Medulla oblongata (tissue), 1 donor: ENCODE measurements around the gene GGN.
A peak's percentile ranks its signal among the peaks of the same experiment; 100 is the strongest.
"Not testable (repeated sequence)": the region's sequence is repeated elsewhere in the genome, so short reads cannot be mapped to it uniquely, and the experiment has no call there.

Experiments used
- DNase-seq: peaks from one replicate; pipeline ENCODE4 v3.0.0-alpha.2; 2015; ENCODE audit errors: extremely low spot score

GGN gene

DNA sequence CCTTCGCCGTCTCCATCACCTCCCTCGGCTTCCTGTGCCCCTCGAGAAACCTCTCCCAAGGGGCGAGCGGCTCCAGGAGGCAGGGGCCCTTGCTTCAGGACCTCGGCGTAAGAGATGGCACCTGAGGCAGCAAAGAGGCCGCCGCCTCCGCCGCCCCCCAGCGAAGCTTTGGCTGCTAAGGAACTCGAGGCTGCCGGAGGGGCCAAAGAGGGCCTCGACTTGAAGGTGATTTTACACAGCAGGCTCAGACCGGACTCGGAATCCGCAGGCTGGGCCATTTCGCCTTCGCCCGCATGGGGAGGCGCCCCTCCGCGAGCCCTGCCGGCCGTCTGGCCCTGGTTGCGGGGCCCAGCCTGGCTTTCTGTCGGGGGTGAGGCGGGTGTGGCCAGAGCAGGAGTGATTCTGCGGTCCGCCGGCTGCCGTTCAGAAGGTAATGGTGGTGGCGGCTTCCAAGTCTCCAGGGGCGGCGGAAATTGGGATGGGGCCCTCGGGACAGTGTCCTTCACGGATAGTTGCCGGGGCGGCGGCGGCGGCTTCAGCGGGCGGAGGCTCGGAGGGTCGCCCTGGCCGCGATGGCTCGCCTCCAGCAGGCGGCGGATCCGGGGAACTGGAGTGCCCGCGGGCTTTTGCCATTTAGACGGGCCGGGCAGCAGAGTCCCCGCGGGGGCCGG, 1.4 kb downstream of the GGN start:
- DNase-seq, result no peak

DNA sequence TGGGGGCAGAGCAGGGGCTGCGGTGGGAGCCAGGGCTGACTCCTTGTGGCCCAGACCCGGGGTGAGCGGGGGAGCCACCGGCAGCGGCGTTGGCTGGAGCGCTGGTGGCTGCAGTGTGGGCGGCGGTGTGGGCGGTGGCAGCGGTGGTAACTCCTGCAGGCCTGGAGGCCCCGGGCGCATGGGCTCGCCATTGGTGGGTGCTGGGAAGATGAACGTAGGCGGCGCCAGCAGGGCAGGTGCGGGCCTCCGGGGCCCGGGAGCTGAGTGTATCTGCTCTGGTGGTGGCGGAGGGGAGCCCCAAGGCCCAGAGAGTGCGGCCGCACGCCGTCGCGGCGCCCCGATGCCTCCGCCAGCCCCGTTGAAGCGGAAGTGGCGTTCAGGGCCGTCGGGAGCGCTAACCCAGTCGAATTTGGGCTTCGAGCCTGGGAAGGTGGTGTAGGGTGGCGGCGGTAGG, 2.0 kb downstream of the GGN start:
- no peak for DNase-seq

DNA sequence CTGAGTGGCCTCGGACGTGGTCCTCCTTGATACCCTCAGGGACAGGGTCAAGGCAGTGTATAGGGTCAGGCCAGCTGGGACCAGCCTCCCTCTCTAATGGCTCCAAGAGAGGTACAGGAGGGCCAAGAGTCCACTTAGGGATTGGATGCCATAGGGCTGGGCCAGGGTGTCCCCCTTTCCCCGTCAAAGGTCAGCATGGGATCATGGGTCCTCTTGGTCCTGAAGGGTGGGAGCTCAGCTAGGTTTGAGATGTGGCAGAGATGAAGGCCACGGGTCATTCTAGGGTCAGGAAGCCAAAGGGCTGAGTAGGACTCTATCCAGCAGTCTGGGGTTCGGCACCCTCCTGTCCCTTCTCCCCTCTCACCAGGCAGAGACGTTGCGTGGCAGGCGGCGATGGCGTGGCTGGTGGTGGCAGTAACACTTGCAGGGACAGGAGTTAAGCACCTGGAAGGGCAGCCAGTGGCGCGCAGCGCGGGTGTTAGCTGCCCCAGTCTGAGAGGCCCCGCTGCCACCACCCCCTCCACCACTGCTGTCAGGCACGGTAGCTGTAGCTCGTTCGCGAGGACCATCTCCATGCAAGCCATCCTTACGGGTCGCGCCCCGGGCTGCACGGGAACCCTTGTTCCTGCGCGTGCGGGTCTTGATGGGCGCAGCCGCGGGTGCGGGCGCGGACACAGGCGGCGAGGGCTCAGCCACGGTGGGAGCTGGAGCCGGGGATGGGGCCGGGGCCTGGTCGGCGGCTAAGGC, 2.6 kb downstream of the GGN start:
- no peak for DNase-seq

DNA sequence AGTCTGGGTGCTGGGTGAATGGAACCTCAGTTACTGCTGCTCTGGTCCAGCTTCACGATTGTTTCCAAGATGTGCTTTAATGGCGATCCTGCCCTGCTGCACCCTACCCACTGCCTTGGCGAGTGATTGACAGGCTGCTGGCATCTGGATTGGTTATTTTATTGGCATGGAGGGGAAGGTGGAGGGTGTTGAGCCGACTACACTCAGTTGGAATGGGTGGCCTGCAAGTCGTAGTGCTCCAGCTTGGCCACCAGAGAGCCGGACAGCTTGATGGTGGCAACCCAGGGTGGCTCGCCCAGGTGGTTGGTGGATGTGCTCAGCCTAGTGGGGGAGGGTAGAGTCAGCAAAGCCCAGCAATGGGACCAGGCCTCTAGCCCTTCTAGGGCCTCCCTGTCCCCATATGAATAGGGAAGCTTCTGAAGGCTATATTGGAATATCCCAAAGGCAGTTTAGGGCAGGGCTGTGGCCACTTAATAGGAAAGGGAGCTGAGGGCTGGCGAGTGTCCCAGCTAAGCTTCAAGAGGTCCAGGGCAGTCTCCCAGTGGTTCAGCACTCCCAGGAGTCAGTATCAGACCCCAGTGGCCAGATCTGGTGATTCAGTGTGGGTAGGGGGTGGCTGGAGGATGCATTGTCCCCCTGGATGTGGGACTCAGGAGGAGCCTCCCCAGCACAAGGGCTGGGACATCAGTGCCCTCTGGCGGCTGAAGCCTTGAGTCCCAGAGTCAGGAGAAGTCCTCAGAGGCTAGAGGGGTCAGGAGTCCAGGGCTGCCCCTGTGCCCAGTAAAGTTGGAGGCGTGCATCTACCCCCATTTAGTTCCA, 3.4 kb downstream of the GGN start:
- no peak for DNase-seq

DNA sequence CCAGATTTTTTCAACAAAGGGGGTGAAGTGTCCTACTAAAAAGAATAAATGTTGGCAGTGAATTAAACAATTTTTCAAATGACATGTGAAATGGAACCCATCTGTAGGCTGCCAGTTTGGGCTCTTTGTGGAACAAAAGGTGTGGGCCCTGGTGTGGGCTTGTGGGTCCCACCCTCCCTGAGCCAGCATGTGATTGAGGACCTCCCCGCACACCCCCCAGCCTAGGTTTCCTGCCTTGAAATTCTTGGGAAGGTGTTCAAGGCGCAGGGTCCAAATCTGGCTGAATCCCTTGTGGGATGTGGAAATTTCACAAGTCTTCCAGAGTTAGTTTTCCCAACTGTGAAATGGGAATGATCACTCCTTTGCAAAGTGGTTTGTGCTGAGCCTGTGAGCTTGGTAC, 4.1 kb downstream of the GGN start:
- no peak for DNase-seq

DNA sequence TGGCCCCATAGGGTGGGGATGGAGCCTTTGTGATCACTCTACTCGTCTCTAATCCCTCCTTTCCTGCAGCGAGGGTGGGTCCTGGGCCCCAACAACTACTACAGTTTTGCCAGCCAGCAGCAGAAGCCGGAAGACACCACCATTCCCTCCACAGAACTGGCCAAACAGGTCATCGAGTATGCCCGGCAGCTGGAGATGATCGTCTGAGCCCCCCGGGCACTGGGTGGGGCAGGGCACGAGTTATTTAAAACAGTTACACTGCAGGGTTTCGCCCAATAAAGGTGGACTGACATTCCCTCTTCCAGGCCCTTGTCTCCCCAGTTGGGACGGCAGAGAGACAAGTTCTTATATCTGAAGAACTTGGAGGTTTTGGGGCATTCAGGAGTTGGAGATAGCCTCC, 4.7 kb downstream of the GGN start:
- DNase-seq, result no peak

DNA sequence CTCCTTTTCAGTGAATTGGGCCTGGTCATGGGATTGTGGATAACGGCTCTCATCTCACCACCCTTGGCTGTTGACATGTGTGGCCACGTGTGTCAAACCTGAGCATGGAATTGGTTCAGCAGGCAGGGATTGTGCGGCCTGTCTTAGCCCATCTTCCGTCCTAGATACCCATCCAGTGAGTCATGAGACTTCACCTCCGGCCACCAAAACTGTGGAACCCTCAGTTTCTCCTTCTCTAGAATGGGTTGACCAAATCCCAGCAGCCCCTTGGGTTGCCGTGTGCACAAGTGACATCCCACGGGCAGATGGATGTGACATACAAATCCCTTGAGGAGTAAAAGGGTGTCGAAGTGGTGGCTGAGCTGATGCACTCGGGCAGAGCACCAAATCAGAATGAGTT, 6.7 kb downstream of the GGN start:
- no peak for DNase-seq

DNA sequence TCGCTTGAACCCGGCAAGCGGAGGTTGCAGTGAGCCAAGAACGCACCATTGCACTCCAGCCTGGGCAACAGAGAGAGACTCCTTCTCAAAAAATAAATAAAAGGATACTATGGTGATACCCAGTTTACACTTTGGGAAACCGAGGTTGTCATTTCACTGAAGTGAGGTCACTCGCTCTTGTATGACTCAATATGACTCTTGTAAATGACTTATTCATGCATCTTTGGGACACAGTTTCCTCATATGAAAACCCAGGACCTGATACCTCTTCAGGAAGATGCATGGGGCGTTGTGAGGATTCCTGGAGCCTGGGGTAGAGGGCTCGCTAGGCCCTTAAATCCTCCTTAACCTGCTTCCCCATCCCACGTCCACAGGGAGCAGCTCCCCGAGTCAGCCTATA, 9.0 kb downstream of the GGN start:
- DNase-seq, result no peak

DNA sequence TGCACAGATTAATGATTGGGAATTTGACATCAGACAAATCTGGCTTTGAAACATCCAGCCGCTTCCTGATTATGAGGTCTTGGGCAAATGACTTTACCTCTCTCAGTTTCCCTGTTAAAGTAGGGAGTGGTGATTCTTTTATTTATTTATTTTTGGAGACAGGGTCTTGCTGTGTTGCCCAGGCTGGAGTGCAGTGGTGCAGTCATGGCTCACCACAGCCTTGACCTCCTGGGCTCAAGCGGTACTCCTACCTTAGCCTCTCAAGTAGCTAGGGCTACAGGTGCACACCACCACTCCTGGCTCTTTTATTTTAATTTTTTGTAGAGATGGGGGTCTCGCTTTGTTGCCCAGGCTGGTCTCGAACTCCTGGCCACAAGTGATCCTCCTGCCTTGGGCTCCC, 10.8 kb downstream of the GGN start:
- DNase-seq, result no peak

DNA sequence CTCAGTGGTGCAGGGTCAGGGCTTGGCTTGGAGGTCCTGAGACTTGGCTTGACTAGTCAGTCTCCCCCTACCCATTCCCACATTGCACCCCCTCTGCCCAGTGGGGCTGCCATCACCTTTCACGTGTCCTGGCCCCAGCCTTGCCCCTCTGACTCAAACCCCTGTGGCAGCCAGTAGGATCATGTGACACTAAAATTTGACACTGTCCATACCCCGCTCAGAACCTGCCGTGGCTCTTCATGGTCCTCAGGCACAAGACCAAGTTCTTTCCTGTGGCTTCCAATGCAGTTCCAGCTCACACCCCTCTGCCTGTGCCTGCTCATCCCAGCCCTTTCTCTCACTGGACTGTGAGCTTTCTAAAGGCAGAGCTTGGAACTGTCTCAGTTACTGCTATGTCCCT, 11.3 kb downstream of the GGN start:
- DNase-seq, result no peak

DNA sequence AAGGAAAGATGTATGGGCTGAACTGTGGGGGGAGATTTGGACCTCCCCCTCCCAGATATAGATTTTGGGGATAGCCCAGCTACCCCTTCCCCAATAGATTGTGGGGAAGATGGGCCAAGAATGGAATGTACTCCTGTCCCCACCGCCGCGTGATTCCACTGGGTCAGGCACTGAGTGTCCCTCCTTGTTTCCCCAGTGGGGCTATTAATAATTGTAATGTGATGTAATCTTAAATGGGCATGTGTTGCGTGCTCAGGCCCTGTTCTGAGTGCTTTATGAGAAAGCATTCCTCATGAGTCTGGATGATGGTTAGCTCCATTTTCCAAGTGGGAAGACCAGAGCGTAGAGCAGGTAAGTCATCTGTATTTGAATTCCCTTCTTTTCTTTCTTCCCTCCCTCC, 12.1 kb downstream of the GGN start:
- DNase-seq, result no peak

DNA sequence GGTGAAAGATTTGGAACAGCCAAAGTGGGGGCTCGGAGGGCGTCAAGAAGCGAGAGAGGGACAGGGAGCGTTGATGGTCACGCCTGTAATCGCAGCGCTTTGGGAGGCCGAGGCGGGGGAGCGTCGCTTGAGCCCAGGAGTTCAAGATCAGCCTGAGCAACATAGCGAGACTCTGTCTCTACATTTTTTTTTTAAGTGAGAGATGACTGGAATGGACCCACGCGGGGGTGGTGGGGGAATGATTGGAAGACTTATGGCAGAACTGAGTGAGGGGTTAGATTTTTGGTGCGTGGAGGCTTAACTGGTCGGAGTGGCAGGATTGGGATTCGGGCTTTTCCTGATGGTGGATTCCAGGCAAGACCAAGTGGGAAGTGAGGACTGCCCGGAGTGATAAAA, 12.7 kb downstream of the GGN start:
- DNase-seq, result peak; percentile 12

DNA sequence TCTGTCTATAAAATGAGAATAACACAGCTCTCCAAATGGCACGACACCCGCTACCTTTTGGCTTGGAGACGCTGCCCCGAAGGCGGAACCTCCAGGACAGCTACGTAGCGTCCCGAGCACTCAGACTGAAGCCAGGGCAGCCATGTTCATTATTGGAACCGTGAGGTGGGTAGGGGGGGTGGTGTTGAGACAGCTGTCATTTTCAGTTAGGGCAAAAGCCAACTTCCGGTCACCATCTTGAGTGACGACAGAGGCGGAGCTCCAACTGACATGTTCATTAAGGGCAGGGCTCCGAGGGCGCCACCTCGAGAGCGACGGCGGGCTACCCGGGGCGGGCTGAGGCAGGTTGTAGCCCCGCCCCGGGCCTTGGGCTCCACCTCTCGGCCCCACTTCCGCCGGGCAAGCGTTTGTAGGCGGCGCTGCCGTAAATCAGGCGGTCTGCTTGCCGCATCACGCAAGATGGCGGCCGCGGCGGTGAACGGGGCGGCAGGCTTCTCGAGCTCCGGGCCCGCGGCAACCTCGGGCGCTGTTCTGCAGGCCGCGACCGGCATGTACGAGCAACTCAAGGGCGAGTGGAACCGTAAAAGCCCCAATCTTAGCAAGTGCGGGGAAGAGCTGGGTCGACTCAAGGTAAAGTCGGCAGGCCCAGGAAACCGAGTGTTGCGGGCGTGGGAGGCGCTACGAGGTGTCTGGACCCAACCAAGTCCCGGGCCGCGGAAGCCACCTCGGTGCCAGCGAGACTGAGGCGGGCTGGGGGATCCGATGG, 13.3 kb downstream of the GGN start, which contains the start of gene PSMD8:
Gene PSMD8 (plus strand): TSS at position 240 of the 766 bp plus-strand sequence. CDS start 31 bp downstream, at position 271.
- DNase-seq, result peak; percentile 100

DNA sequence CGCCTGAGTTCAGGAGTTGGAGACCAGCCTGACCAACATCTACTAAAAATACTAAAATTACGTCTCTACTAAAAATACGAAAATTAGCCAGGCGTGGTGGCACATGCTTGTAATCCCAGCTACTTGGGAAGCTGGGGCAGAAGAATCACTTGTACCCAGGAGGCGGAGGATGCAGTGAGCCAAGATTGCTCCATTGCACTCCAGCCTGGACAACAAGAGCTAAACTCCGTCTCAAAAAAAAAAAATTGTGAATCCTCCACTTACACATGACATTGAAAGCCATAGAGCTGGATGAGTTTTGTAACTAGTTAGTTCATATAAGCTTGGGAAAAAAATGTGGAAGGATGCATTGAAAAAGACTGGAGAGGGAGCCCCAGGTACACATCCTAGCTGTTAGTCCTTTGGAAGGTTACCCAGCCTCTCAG, 13.9 kb downstream of the GGN start:
- DNase-seq, result no peak

DNA sequence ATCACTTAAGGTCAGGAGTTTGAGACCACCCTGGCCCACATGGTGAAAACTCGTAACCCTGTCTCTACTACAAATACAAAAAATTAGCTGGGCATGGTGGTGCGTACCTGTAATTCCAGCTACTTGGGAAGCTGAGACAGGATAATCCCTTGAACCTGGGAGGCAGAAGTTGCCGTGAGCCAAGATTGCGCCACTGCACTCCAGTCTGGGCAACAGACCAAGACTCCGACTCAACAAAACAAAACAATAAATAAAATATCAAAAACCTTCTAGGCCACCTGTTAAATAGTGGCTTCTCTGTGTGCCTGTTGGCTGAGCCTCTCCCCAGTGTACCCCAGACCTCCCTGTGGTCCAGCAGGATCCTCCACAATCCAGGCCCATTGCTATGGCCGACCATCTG, 16.8 kb downstream of the GGN start:
- DNase-seq, result no peak

DNA sequence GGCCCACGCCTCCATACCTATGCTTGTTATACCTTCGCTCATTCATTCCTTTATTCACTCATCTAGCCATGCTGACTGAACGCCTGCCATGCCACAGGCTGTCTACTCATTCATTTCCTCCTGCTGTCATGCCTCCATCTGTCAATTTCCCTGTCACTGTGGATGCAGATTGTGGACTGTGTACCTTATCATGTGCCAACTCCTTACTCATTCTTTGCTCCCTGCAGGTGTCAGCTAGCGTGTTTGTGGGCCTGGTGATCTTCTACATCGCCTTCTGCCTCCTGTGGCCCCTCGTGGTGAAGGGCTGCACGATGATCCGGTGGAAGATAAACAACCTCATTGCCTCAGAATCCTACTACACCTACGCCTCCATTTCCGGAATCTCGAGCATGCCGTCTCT, 17.5 kb downstream of the GGN start:
- DNase-seq, result no peak

DNA sequence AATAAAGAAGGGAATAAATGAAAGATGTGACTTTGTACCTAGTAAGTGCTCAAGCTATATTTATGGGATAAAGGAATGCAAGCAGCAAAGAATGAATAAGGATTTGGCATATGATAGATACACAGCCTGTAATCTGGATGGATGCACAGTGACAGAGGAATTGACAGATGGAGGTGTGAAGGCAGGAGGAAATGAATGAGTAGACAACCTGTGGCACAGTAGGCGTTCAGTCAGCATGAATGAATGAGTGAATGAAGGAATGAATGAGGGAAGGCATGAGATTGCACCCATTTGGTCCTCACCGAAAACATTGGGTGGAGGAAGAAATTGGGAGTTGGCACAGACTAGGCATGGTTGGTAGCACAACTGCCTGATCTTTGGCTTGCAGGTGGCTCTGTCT, 18.2 kb downstream of the GGN start:
- DNase-seq, result no peak

DNA sequence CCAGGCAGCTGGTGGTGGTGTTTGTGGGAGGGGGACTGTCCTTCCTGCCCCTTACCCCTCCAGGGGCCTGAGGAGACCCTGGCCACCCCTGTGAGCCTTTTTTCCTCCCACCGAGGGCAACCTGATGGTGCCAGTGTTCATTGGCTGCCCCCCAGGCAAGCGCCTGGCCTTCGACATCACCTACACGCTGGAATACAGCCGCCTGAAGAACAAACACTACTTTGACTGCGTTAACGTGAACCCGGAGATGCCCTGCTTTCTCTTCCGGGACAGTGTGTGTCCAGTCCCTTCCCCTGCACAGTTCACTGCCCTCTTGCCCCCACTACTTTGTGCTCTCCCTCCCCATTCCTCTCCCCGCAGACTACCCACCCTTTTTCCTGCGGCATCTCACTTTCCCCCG, 20.8 kb downstream of the GGN start:
- no peak for DNase-seq

DNA sequence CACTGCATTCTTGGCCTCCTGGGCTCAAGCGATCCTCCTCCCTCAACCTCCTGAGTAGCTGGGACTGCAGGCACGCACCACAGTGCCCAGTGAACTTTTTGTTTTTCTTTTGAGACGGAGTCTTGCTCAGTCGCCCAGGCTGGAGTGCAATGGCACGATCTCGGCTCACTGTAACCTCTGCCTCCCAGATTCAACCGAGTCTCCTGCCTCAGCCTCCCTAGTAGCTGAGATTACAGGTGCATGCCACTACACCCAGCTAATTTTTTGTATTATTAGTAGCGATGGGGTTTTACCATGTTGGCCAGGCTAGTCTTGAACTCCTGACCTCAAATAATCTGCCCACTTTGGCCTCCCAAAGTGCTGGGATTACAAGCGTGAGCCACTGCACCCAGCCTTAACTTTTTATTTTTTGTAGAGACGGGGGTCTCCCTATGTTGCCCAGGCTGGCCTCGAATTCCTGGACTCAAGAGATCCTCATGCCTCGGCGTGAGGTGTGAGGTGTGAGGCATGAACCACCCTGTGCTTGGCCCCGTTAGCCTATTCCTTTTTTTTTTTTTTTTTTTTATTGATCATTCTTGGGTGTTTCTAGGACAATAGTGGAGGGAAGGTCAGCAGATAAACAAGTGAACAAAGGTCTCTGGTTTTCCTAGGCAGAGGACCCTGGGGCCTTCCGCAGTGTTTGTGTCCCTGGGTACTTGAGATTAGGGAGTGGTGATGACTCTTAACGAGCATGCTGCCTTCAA, 24.7 kb downstream of the GGN start:
- DNase-seq, result not testable (repeated sequence)

DNA sequence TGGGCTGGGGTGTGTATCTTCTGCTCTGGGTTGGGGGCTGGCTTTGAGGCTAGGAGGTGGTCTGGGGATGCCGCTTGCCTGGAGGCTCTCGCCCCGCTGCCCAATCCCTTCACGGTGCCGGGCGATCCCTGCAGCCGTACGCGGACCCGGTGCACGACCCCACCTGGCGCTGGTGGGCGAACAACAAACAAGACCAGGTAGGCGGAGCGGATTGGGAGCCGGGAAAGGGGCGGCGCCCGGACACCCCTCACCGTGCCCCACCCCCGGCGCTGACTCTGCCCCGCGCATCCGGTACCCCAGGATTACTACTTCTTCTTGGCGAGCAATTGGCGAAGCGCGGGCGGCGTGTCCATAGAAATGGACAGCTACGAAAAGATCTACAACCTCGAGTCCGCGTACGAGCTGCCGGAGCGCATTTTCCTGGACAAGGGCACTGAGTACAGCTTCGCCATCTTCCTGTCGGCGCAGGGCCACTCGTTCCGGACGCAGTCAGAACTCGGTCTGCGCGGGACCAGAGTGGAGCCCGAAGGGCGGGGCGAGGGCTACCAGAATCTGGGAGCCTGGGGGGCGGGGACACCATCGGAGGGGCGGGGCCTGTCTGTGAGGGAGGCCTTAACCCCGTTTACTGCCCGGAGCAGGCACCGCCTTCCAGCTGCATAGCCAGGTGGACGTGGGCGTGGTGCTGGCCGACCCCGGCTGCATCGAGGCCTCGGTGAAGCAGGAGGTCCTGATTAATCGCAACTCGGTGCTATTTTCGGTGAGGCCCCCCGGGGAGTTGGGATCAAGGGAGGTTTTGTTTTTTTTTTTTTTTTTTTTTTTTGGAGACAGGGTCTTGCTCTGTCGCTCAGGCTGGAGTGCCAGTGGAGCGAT, 25.5 kb downstream of the GGN start:
- peak; percentile 14 for DNase-seq
